IPS DF 19.7 (cell line): ENCODE measurements around the gene KMT2B.

Source experiments
- DNase-seq: peaks from one replicate; pipeline ENCODE4 v3.0.0-alpha.2; 2013; ENCODE audit warnings: low read depth, low spot score

KMT2B gene

GRCh38 chr19:35725216-35725861 is 7.5 kb downstream of the KMT2B start:
- DNase-seq = no peak

- DNase-seq = no peak
Measured at GRCh38 chr19:35727053-35727955, 9.5 kb downstream of the KMT2B start.

GRCh38 chr19:35727956-35728706 is 10.3 kb downstream of the KMT2B start:
- DNase-seq = no peak

- DNase-seq = no peak
Measured at GRCh38 chr19:35729021-35729420, 11.2 kb downstream of the KMT2B start.

- DNase-seq = no peak
Measured at GRCh38 chr19:35729763-35730162, 12.0 kb downstream of the KMT2B start.

- no peak for DNase-seq
Measured at GRCh38 chr19:35730326-35730725, 12.5 kb downstream of the KMT2B start.

GRCh38 chr19:35731353-35731752 is 13.6 kb downstream of the KMT2B start:
- DNase-seq = no peak

GRCh38 chr19:35731779-35732405 is 14.1 kb downstream of the KMT2B start:
- no peak for DNase-seq

GRCh38 chr19:35732540-35733179 is 14.9 kb downstream of the KMT2B start:
- no peak for DNase-seq

GRCh38 chr19:35733180-35734125 is 15.7 kb downstream of the KMT2B start:
- no peak for DNase-seq

GRCh38 chr19:35734273-35734672 is 16.5 kb downstream of the KMT2B start:
- no peak for DNase-seq

GRCh38 chr19:35734889-35735288 is 17.1 kb downstream of the KMT2B start:
- DNase-seq = no peak

GRCh38 chr19:35736913-35737886 is 19.4 kb downstream of the KMT2B start:
- DNase-seq = no peak

- DNase-seq = no peak
Measured at GRCh38 chr19:35738021-35738886, 20.5 kb downstream of the KMT2B start.

- DNase-seq = no peak
Measured at GRCh38 chr19:35738887-35739229, 21.1 kb downstream of the KMT2B start.

- no peak for DNase-seq
Measured at GRCh38 chr19:35739275-35740107, 21.7 kb downstream of the KMT2B start.

- DNase-seq = no peak
Measured at GRCh38 chr19:35740108-35740422, 22.3 kb downstream of the KMT2B start.
